Choroid plexus epithelial cell (primary cell): ENCODE measurements around the gene RTL5.
"Not testable (repeated sequence)": the region's sequence is repeated elsewhere in the genome, so short reads cannot be mapped to it uniquely, and the experiment has no call there.

Source experiments
- DNase-seq: peaks from one replicate; pipeline ENCODE4 v3.0.0-alpha.2; 2010; ENCODE audit warnings: low read depth
- H3K4me3 ChIP-seq: 2 replicates; pipeline ENCODE4 v1.5.1; 2011; ENCODE audit warnings: low read depth, mild to moderate bottlenecking, control low read depth, low read length, moderate library complexity
- CTCF ChIP-seq: conservative IDR thresholded peaks from 2 replicates; pipeline ENCODE4 v1.5.1; 2011; ENCODE audit warnings: low read depth, mild to moderate bottlenecking, control low read depth, inconsistent platforms, low read length, moderate library complexity

Gene RTL5

GRCh38 chrX:72131317-72132294 is at the start of gene RTL5:
RTL5 (minus strand) TSS chrX:72131915.
- TF ChIP-seq CTCF, result no peak
- peak; percentile 87 for DNase-seq
- peak within 1 kb of the TSS; percentile 55 for H3K4me3 ChIP-seq

DNA sequence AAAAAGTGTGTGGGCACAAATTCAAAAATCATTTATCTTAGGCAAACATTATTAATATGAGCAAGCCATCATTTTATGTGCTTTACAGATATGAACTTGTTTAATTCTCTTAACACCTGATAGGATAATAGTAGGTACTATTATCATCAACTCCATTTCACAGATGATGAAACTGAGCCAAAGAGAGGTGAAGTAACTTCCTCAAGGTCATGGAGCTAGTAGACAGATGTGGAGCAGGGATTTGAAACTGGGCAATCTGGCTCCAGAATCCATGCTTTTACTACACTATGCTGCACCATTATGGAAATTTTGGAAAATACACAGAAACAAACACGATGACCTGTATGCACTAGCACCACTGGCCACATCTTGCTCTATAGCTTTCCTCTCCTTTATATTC is 48.8 kb upstream of the RTL5 start:
- no peak for DNase-seq
- H3K4me3 ChIP-seq, result no peak overlapping the region
- TF ChIP-seq CTCF, result no peak

- no peak overlapping the region for H3K4me3 ChIP-seq
- TF ChIP-seq CTCF, result no peak
- no peak for DNase-seq
These were observed 45.3 kb upstream of the RTL5 start for GRCh38 chrX:72176981-72177380.

GRCh38 chrX:72176289-72176688 is 44.6 kb upstream of the RTL5 start:
- DNase-seq, H3K4me3 ChIP-seq: not testable (repeated sequence)

- no peak for TF ChIP-seq CTCF
- H3K4me3 ChIP-seq, result no peak overlapping the region
- peak; percentile 22 for DNase-seq
These were observed 37.5 kb upstream of the RTL5 start for GRCh38 chrX:72169008-72169728.

DNA sequence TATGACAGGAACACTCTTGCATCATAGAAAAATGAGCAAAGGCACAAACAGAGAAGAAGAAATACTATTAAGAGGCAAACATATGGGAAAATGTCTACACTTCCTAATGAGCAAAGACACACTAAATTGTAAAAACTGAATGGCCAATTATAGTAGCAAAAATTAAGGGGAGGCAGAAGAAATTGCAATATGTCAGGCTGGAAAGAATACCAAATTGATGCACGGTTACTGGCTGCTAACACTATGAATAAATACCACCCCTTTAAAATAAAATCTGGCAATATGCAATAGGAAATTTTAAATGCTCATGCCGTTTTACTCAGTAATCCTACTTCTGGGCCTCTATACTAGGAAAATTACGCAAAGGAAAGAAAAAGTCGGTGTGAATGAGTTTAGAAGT is 33.8 kb upstream of the RTL5 start:
- DNase-seq, result no peak
- H3K4me3 ChIP-seq, result no peak overlapping the region
- no peak for TF ChIP-seq CTCF

- H3K4me3 ChIP-seq, result no peak overlapping the region
- no peak for TF ChIP-seq CTCF
- no peak for DNase-seq
These were observed 28.1 kb upstream of the RTL5 start for GRCh38 chrX:72159769-72160168.
